KMS-11 (cell line): Measurements from ENCODE around the gene RASSF4.

ENCODE experiments used
- H2AFZ ChIP-seq: fragments of 200-600 bp; sonication (generic); 2 replicates; pipeline ENCODE4 v1.6.1; 2016; ENCODE audit warnings: antibody characterized with exemption, mixed run types, low read depth
- H3K27ac ChIP-seq: fragments of 200-600 bp; sonication (generic); 2 replicates; pipeline ENCODE4 v1.6.1; 2016; ENCODE audit warnings: mild to moderate bottlenecking, mixed run types
- H3K27me3 ChIP-seq: fragments of 200-600 bp; sonication (generic); 2 replicates; pipeline ENCODE4 v1.6.1; 2017; ENCODE audit warnings: mild to moderate bottlenecking, low read depth, mixed run types, moderate library complexity; ENCODE audit not compliant: insufficient read depth
- H3K36me3 ChIP-seq: fragments of 200-600 bp; sonication (generic); 2 replicates; pipeline ENCODE4 v1.6.1; 2017; ENCODE audit warnings: mild to moderate bottlenecking, mixed run types; ENCODE audit not compliant: insufficient read depth
- H3K4me1 ChIP-seq: fragments of 200-600 bp; sonication (generic); 2 replicates; pipeline ENCODE4 v1.6.1; 2016; ENCODE audit warnings: mild to moderate bottlenecking, low read depth, mixed run types; ENCODE audit not compliant: poor library complexity, severe bottlenecking
- H3K4me2 ChIP-seq: fragments of 200-600 bp; sonication (generic); 2 replicates; pipeline ENCODE4 v1.7.0; 2016; ENCODE audit warnings: mild to moderate bottlenecking, mixed run types
- H3K4me3 ChIP-seq: fragments of 200-600 bp; sonication (generic); IDR thresholded peaks from 2 replicates; pipeline ENCODE4 v1.6.1; 2017; ENCODE audit warnings: low read depth, low read length, mixed read lengths; ENCODE audit not compliant: insufficient read depth
- H3K79me2 ChIP-seq: fragments of 200-600 bp; sonication (generic); 2 replicates; pipeline ENCODE4 v1.6.1; 2016; ENCODE audit warnings: low read depth, mixed run types; ENCODE audit not compliant: insufficient read depth
- H3K9ac ChIP-seq: fragments of 200-600 bp; sonication (generic); 2 replicates; pipeline ENCODE4 v1.6.1; 2016; ENCODE audit warnings: mild to moderate bottlenecking, mixed run types
- H4K20me1 ChIP-seq: fragments of 200-600 bp; sonication (generic); 2 replicates; pipeline ENCODE4 v1.6.1; 2016; ENCODE audit warnings: mild to moderate bottlenecking, mixed run types; ENCODE audit not compliant: insufficient read depth
- TF ChIP-seq, protein P1 (sequence below): fragments of 200-600 bp; sonication (generic); conservative IDR thresholded peaks from 2 replicates; pipeline ENCODE4 v1.6.1; 2017; ENCODE audit warnings: low read depth, mild to moderate bottlenecking, antibody characterized with exemption, low read length, moderate library complexity, mixed read lengths

The RASSF4 gene

DNA sequence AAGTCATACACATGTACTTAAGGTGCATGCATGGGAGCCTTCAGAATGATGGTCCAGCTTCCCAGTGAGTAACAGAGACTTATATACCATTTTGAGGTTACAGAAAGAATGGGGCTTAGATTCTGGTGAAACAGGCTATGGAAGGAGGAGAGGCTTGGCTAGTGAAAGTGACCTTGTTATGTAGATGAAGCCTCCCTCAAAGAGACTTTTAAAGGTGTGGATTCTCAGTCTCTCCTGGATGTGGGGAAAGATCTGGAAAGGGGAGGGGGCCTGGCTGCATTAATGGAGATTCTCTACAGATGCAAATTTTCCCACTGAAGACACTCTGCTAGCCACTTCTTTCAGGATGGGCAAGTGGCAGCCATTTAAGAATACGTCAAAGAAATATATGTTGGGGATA lies 5.5 kb downstream of the RASSF4 start:
- H3K4me3 ChIP-seq: no peak overlapping the region
- TF ChIP-seq, protein P1, sequence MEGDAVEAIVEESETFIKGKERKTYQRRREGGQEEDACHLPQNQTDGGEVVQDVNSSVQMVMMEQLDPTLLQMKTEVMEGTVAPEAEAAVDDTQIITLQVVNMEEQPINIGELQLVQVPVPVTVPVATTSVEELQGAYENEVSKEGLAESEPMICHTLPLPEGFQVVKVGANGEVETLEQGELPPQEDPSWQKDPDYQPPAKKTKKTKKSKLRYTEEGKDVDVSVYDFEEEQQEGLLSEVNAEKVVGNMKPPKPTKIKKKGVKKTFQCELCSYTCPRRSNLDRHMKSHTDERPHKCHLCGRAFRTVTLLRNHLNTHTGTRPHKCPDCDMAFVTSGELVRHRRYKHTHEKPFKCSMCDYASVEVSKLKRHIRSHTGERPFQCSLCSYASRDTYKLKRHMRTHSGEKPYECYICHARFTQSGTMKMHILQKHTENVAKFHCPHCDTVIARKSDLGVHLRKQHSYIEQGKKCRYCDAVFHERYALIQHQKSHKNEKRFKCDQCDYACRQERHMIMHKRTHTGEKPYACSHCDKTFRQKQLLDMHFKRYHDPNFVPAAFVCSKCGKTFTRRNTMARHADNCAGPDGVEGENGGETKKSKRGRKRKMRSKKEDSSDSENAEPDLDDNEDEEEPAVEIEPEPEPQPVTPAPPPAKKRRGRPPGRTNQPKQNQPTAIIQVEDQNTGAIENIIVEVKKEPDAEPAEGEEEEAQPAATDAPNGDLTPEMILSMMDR: no peak
- H3K4me1 ChIP-seq: peaks cover 65% of the 10 kb centered on the region
- H3K27ac ChIP-seq: peak overlapping the region; percentile 89
- no peaks in the 10 kb centered on the region for H3K27me3 ChIP-seq
- peaks cover 96% of the 10 kb centered on the region for H3K79me2 ChIP-seq
- peaks cover 5% of the 10 kb centered on the region; the same call in 1 of the 2 replicates for H3K36me3 ChIP-seq
- H3K4me2 ChIP-seq: peak overlapping the region; percentile 100
- H2AFZ ChIP-seq: no peak overlapping the region
- H4K20me1 ChIP-seq: no peaks in the 10 kb centered on the region
- peak overlapping the region; percentile 68; the same call in 1 of the 2 replicates for H3K9ac ChIP-seq

DNA sequence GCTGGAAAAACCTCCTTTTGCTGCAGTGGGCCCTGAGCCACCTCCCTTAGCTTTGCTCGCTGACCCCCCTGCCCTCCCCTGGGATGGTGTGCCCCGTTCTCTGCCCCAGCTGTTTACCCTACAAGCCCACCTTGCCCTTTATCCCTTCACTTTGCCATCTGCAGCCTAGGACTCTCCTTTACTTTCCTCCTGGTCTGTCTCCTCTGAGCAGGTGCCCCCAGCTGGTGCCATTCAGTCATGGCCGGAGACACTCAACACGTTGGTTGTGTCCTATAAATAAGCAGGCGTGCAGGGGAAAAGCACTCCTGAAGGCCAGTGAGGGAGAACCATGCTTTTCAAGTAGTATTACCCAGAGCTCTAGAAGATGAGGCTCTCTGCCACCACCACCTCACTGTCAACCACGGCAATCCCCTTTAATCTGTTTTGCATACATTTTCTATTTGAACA lies 6.1 kb downstream of the RASSF4 start:
- no peaks in the 10 kb centered on the region for H4K20me1 ChIP-seq
- peaks cover 96% of the 10 kb centered on the region for H3K79me2 ChIP-seq
- H3K27me3 ChIP-seq: no peaks in the 10 kb centered on the region
- peak overlapping the region; percentile 4; the same call in 1 of the 2 replicates for H3K9ac ChIP-seq
- peaks cover 5% of the 10 kb centered on the region; the same call in 1 of the 2 replicates for H3K36me3 ChIP-seq
- H3K4me1 ChIP-seq: peaks cover 71% of the 10 kb centered on the region
- peak overlapping the region; percentile 89 for H3K27ac ChIP-seq
- H3K4me2 ChIP-seq: peak overlapping the region; percentile 100
- TF ChIP-seq, protein P1: no peak
- H2AFZ ChIP-seq: no peak overlapping the region
- no peak overlapping the region for H3K4me3 ChIP-seq

DNA sequence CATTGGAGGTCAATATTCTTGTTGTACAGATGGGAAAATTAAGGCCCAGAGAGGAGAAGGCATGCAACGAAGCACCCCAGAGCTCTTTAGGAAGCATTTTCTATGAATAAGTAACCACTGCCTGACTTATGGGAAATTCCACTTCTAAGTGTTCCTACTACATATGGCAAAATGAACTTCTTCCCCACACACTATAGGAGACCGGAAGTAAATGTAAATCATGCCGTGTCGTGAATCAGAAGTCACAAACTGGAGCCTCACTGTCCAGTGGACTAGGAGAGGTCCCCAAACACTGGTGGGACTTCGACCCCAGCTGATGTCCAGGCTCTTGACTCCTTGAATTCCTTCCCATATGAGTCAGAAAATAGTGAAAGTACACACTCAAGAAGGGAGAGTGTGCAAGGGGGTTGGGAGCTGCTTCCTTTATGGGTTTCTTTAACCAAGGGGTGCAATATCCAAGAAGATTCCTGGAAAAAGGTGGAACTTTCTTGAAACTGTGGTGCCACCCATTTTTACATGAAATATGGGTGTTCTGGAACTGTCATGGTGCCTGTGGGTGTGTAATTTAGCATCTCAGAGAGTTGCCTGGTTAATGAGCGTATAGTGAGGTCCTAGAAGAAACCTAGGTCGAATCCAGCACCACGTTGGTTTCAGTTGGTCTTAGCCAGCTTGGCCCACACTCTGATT lies 6.7 kb downstream of the RASSF4 start:
- H3K9ac ChIP-seq: no peak overlapping the region; the same call in 1 of the 2 replicates
- peak overlapping the region; percentile 100 for H3K4me2 ChIP-seq
- no peak overlapping the region for H2AFZ ChIP-seq

DNA sequence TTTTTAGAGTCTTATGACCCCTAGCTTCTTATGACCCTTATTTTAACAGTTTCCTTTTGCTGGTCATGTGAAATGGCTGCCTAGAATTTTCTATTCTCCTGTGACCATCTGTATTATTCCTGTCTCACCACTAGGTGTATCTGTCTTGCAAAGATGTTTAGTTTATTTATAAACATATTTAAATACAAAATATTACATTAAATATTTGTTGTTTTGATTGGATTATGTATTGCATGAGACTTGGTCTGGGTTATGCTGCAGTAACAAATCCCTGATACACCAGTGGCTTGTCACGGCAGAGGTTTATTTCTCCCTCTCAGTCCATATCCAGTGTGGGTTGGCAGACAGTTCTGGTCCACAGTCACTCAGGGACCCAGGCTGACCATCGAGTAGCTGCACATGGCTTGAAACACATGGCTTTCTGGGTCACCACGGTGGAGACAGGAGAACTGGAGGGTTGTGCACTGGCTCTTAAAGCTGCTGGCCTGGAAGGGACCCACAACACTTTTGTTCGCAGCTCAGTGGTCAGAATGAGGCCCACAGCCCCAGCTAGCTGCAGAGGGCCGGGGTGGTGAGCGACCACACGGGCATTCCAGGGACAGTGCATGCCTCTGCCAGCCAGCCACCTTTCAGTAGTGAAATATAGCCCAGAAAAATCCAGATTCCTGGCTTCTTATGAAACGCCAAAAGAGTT lies 7.4 kb downstream of the RASSF4 start:
- H2AFZ ChIP-seq: no peak overlapping the region
- peak overlapping the region; percentile 100 for H3K4me2 ChIP-seq
- H3K9ac ChIP-seq: no peak overlapping the region
- H3K36me3 ChIP-seq: peaks cover 9% of the 10 kb centered on the region; the same call in 1 of the 2 replicates
- H3K79me2 ChIP-seq: peaks cover 92% of the 10 kb centered on the region
- TF ChIP-seq, protein P1: peak; percentile 44; the same call in 1 of the 2 replicates
- peaks cover 84% of the 10 kb centered on the region for H3K4me1 ChIP-seq
- peak overlapping the region; percentile 89; the same call in 1 of the 2 replicates for H3K27ac ChIP-seq
- no peaks in the 10 kb centered on the region for H3K27me3 ChIP-seq
- no peak overlapping the region for H3K4me3 ChIP-seq
- H4K20me1 ChIP-seq: no peaks in the 10 kb centered on the region

More for the DNA sequence above, 6.7 kb downstream of the RASSF4 start:
- H3K27me3 ChIP-seq: no peaks in the 10 kb centered on the region
- H3K4me1 ChIP-seq: peaks cover 77% of the 10 kb centered on the region
- H3K4me3 ChIP-seq: no peak overlapping the region
- TF ChIP-seq, protein P1: no peak
- H4K20me1 ChIP-seq: no peaks in the 10 kb centered on the region
- H3K79me2 ChIP-seq: peaks cover 95% of the 10 kb centered on the region
- H3K36me3 ChIP-seq: peaks cover 9% of the 10 kb centered on the region; the same call in 1 of the 2 replicates
- H3K27ac ChIP-seq: peak overlapping the region; percentile 89
